OCI-LY7 (cell line): ENCODE results near the gene RCC1. TPM values are rescaled to one million over a fixed set of nuclear protein-coding genes. Genes with fewer than 3 reads are reported as not detected.
"Not testable (repeated sequence)": the region's sequence is repeated elsewhere in the genome, so short reads cannot be mapped to it uniquely, and the experiment has no call there.

ENCODE experiments used
- BruUV-seq: library from RNA; stranded (reverse); fragments of 400-500 nt; replicated peaks from 2 replicates; lab custom pipeline; 2021; lab: Mats Ljungman, UMichigan
- CTCF ChIA-PET: fragments of 300-600 bp; sonication (Branson Sonifier 250); formaldehyde crosslinking; loops from one replicate; lab custom pipeline; 2022; ENCODE audit warnings: antibody characterized with exemption; ENCODE audit not compliant: unreplicated experiment; lab: Charles Lee
- POLR2A ChIA-PET: fragments of 300-600 bp; sonication (Branson Sonifier 250); formaldehyde crosslinking; loops from one replicate; lab custom pipeline; 2022; ENCODE audit warnings: antibody characterized with exemption; lab: Charles Lee
- DNase-seq: peaks from one replicate; pipeline ENCODE4 v3.0.0-alpha.2; 2015; ENCODE audit warnings: low spot score
- H2AFZ ChIP-seq: fragments of 200-600 bp; sonication (generic), shearing (Covaris generic); 2 replicates; pipeline ENCODE4 v1.6.1; 2014; ENCODE audit warnings: mild to moderate bottlenecking, antibody characterized with exemption, low read length, moderate library complexity
- H3K27ac ChIP-seq: fragments of 200-600 bp; sonication (generic); 2 replicates; pipeline ENCODE4 v1.5.1; 2014; ENCODE audit warnings: mixed run types, low read depth, mild to moderate bottlenecking, moderate library complexity, low read length, inconsistent platforms; ENCODE audit not compliant: poor library complexity, severe bottlenecking
- H3K36me3 ChIP-seq: fragments of 200-600 bp; sonication (generic); 2 replicates; pipeline ENCODE4 v1.6.1; 2014; ENCODE audit warnings: mild to moderate bottlenecking, antibody characterized with exemption, low read length, moderate library complexity, mixed read lengths; ENCODE audit not compliant: insufficient read depth
- H3K4me1 ChIP-seq: fragments of 200-600 bp; sonication (generic); 2 replicates; pipeline ENCODE4 v1.5.1; 2014; ENCODE audit warnings: mild to moderate bottlenecking, low read length; ENCODE audit not compliant: insufficient read depth, poor library complexity, severe bottlenecking
- H3K4me2 ChIP-seq: fragments of 200-600 bp; sonication (generic); 2 replicates; pipeline ENCODE4 v1.6.1; 2014; ENCODE audit warnings: mild to moderate bottlenecking, low read length
- H3K4me3 ChIP-seq: fragments of 200-600 bp; sonication (generic); 2 replicates; pipeline ENCODE4 v1.5.1; 2014; ENCODE audit warnings: mild to moderate bottlenecking, low read depth, low read length; ENCODE audit not compliant: poor library complexity, severe bottlenecking
- H3K79me2 ChIP-seq: fragments of 200-600 bp; sonication (generic); 2 replicates; pipeline ENCODE4 v1.6.1; 2016; ENCODE audit warnings: low read depth, mild to moderate bottlenecking, low read length, moderate library complexity, mixed read lengths; ENCODE audit not compliant: insufficient read depth
- H3K9me2 ChIP-seq: fragments of 200-600 bp; sonication (generic); 2 replicates; pipeline ENCODE4 v1.6.1; 2016; ENCODE audit warnings: mild to moderate bottlenecking, low read length, mixed read lengths; ENCODE audit not compliant: insufficient read depth
- H3K9me3 ChIP-seq: fragments of 200-600 bp; sonication (generic); 2 replicates; pipeline ENCODE4 v1.6.1; 2014; ENCODE audit warnings: mild to moderate bottlenecking, mixed run types, low read length, mixed read lengths
- H4K20me1 ChIP-seq: fragments of 200-600 bp; sonication (generic); 2 replicates; pipeline ENCODE4 v1.6.1; 2014; ENCODE audit warnings: mild to moderate bottlenecking, antibody characterized with exemption, low read length, moderate library complexity, mixed read lengths; ENCODE audit not compliant: insufficient read depth
- EZH2phosphoT487 ChIP-seq: fragments of 200-600 bp; sonication (generic); IDR thresholded peaks from 2 replicates; pipeline ENCODE4 v1.6.1; 2018; ENCODE audit warnings: low read depth, borderline replicate concordance, mild to moderate bottlenecking, mixed run types, antibody characterized with exemption, low read length, moderate library complexity, mixed read lengths
- intact Hi-C: fragments of 100-400 bp; cut with micrococcal nuclease; formaldehyde crosslinking; loops from one replicate; pipeline ENCODE4 v1.10.0; 2022; ENCODE audit not compliant: unreplicated experiment
- total RNA-seq, 2 experiments: library from RNA; depleted of rRNA in 1 of 2; stranded (reverse); fragments of >200 nt in 1 of 2; shearing (Covaris generic) in 1 of 2; gene quantifications; 2 replicates each; pipeline ENCODE4 v1.2.3, GENCODE V29; 2014 to 2022
- TF ChIP-seq, protein P1 (sequence below): fragments of 200-600 bp; sonication (generic); conservative IDR thresholded peaks from 2 replicates; pipeline ENCODE4 v1.5.1; 2014; ENCODE audit warnings: mild to moderate bottlenecking, antibody characterized with exemption, low read length, moderate library complexity, mixed read lengths

The RCC1 gene
- total RNA-seq, 2 experiments from 2014 or later = 87.6 to 108 TPM

- Histone ChIP-seq H3K27ac (no peak overlapping the region), H3K4me1 (no peaks in the 10 kb centered on the region), H4K20me1 (no peaks in the 10 kb centered on the region), H3K9me2 (no peaks in the 10 kb centered on the region), H3K36me3 (peaks cover 50% of the 10 kb centered on the region), H3K79me2 (no peaks in the 10 kb centered on the region), H3K4me2 (no peak overlapping the region), H3K9me3 (no peaks in the 10 kb centered on the region), H2AFZ (no peak overlapping the region), H3K4me3 (no peak overlapping the region)
- ChIA-PET CTCF (no interaction called here), POLR2A (interaction anchor here (0.7 to 0.9 kb wide), 2 partner anchors 102 to 148 kb away, joined by 3 to 5 read pairs; partner anchors contain the start of gene TAF12)
- intact Hi-C loops = no loop called here
- BruUV-seq = no TSS peak
- TF ChIP-seq, protein P1, sequence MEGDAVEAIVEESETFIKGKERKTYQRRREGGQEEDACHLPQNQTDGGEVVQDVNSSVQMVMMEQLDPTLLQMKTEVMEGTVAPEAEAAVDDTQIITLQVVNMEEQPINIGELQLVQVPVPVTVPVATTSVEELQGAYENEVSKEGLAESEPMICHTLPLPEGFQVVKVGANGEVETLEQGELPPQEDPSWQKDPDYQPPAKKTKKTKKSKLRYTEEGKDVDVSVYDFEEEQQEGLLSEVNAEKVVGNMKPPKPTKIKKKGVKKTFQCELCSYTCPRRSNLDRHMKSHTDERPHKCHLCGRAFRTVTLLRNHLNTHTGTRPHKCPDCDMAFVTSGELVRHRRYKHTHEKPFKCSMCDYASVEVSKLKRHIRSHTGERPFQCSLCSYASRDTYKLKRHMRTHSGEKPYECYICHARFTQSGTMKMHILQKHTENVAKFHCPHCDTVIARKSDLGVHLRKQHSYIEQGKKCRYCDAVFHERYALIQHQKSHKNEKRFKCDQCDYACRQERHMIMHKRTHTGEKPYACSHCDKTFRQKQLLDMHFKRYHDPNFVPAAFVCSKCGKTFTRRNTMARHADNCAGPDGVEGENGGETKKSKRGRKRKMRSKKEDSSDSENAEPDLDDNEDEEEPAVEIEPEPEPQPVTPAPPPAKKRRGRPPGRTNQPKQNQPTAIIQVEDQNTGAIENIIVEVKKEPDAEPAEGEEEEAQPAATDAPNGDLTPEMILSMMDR = peak; percentile 56
- TF ChIP-seq EZH2phosphoT487 = no peak
- no peak for DNase-seq
Measured at GRCh38 chr1:28540651-28541050, 34.8 kb downstream of the RCC1 start.

DNA sequence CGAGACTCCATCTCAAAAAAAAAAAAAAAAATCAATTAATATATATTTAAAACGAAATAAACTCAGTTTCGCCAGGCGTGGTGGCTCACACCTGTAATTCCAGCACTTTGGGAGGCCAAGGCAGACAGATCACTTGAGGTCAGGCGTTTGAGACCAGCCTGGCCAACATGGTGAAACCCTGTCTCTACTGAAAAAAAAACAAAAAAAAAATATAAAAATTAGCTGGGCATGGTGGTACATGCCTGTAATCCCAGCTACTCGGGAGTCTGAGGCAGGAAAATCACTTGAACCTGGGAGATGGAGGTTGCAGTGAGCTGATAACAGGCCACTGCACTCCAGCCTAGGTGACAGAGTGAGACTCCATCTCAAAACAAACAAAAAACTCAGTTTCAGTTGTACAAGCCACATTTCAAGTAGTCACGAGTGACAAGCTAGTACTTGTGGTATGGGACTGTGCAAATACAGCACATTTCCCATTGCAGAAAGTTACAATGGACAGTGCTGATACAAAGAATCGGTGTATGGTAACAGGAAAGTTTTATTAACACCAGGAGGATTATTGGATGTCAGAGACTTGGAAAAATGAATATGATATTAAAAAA lies 35.7 kb downstream of the RCC1 start:
- H2AFZ ChIP-seq, H3K4me2 ChIP-seq, H3K4me3 ChIP-seq, POLR2A ChIA-PET, H4K20me1 ChIP-seq, intact Hi-C loops, DNase-seq, H3K9me3 ChIP-seq, H3K79me2 ChIP-seq, H3K9me2 ChIP-seq, H3K27ac ChIP-seq, H3K4me1 ChIP-seq, BruUV-seq: not testable (repeated sequence)
- CTCF ChIA-PET = interaction anchor here (0.5 kb wide), 1 partner anchor 336 kb away, joined by 3 read pairs; no protein-coding TSS in a partner anchor
- peaks cover 41% of the 10 kb centered on the region for H3K36me3 ChIP-seq

DNA sequence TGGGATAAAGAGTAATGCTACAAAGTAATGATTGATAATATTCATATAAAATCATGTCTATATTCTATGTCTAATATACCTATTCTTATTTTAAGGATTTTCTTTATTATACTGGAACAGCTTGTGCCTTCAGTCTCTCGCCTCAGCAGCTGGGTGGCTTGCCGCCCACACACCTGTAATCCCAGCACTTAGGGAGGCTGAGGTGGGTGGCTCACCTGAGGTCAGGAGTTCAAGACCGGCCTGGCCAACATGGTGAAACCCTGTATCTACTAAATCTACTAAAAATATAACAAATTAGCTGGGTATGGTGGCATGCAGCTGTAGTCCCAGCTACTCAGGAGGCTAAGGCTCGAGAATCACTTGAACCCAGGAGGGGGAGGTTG lies 39.4 kb downstream of the RCC1 start:
- intact Hi-C loops = no loop called here
- DNase-seq = no peak

More for the DNA sequence above, 39.4 kb downstream of the RCC1 start:
- ChIA-PET POLR2A (interaction anchor here (0.6 to 1.2 kb wide), 3 partner anchors 27 to 279 kb away, joined by 3 to 6 read pairs (median 5); no protein-coding TSS in a partner anchor), CTCF (interaction anchor here (0.8 to 1.5 kb wide), 2 partner anchors 13 to 332 kb away, joined by 3 read pairs; no protein-coding TSS in a partner anchor)
- Histone ChIP-seq H4K20me1 (no peaks in the 10 kb centered on the region), H3K9me3 (no peaks in the 10 kb centered on the region), H3K79me2 (no peaks in the 10 kb centered on the region), H3K9me2 (no peaks in the 10 kb centered on the region), H3K4me1 (peaks cover under 1% of the 10 kb centered on the region), H2AFZ (no peak overlapping the region), H3K4me2 (no peak overlapping the region), H3K36me3 (peaks cover 8% of the 10 kb centered on the region; the same call in 1 of the 2 replicates), H3K27ac (no peak overlapping the region), H3K4me3 (no peak overlapping the region)
- TF ChIP-seq, protein P1 = no peak
- no peak for TF ChIP-seq EZH2phosphoT487
- BruUV-seq = no TSS peak
